NCI-H1417 (cell line): ENCODE data around the gene ATXN7.

Experiments used
- DNase-seq, 3 experiments: peaks; one replicate each; lab custom pipeline; 2025; lab: John Stamatoyannopoulos, UW

ATXN7 gene

GRCh38 chr3:64019271-64019670, 155.6 kb downstream of the ATXN7 start:
- DNase-seq: no peak

GRCh38 chr3:64019879-64020278, 156.2 kb downstream of the ATXN7 start:
- DNase-seq: no peak

GRCh38 chr3:64021922-64022321, 158.3 kb downstream of the ATXN7 start:
- DNase-seq: no peak

- peak in 2 of 3 experiments; percentile 13 to 23 for DNase-seq
Measured at GRCh38 chr3:64022451-64023186, 159.0 kb downstream of the ATXN7 start.

- DNase-seq: peak; percentile 75 to 82 (median 81)
Measured at GRCh38 chr3:64023187-64023860, 159.7 kb downstream of the ATXN7 start, which contains the start of gene PSMD6. TSS of gene PSMD6 (minus strand) at chr3:64023494. CDS start at chr3:64023419, 75 bp downstream.

GRCh38 chr3:64023861-64024223, 160.2 kb downstream of the ATXN7 start:
- no peak for DNase-seq

GRCh38 chr3:64026346-64026745, 162.7 kb downstream of the ATXN7 start:
- no peak for DNase-seq

- no peak for DNase-seq
Measured at GRCh38 chr3:64027658-64028057, 164.0 kb downstream of the ATXN7 start.

- DNase-seq: no peak
Measured at GRCh38 chr3:64028754-64029153, 165.1 kb downstream of the ATXN7 start.

GRCh38 chr3:64029287-64029686, 165.6 kb downstream of the ATXN7 start:
- no peak for DNase-seq

GRCh38 chr3:64030741-64031140, 167.1 kb downstream of the ATXN7 start:
- peak; percentile 51 to 82 (median 64) for DNase-seq

GRCh38 chr3:64031540-64032508, 168.2 kb downstream of the ATXN7 start:
- peak in 2 of 3 experiments; percentile 0 to 14 for DNase-seq

- DNase-seq: no peak
Measured at GRCh38 chr3:64033069-64033468, 169.4 kb downstream of the ATXN7 start.

- DNase-seq: no peak
Measured at GRCh38 chr3:64037084-64037483, 173.4 kb downstream of the ATXN7 start.

- peak in 1 of 3 experiments; percentile 3 for DNase-seq
Measured at GRCh38 chr3:64038253-64038767, 174.6 kb downstream of the ATXN7 start.

- no peak for DNase-seq
Measured at GRCh38 chr3:64039332-64039731, 175.7 kb downstream of the ATXN7 start.

- DNase-seq: no peak
Measured at GRCh38 chr3:64039981-64040733, 176.5 kb downstream of the ATXN7 start.

- DNase-seq: no peak
Measured at GRCh38 chr3:64042952-64043351, 179.3 kb downstream of the ATXN7 start.

- DNase-seq: peak in 1 of 3 experiments; percentile 72
Measured at GRCh38 chr3:64046592-64046991, 182.9 kb downstream of the ATXN7 start.

- peak in 1 of 3 experiments; percentile 34 for DNase-seq
Measured at GRCh38 chr3:64046996-64047594, 183.4 kb downstream of the ATXN7 start.

GRCh38 chr3:64047787-64048186, 184.1 kb downstream of the ATXN7 start:
- no peak for DNase-seq
